GM21528 (cell line): ENCODE results near the gene CFAP58.

Experiments used
- ATAC-seq: cut with Tn5 transposase; IDR thresholded peaks from one replicate; pipeline ENCODE4 v1.9.1; 2021; ENCODE audit warnings: mild to moderate bottlenecking, moderate library complexity; ENCODE audit not compliant: unreplicated experiment, low FRiP score

The CFAP58 gene

DNA sequence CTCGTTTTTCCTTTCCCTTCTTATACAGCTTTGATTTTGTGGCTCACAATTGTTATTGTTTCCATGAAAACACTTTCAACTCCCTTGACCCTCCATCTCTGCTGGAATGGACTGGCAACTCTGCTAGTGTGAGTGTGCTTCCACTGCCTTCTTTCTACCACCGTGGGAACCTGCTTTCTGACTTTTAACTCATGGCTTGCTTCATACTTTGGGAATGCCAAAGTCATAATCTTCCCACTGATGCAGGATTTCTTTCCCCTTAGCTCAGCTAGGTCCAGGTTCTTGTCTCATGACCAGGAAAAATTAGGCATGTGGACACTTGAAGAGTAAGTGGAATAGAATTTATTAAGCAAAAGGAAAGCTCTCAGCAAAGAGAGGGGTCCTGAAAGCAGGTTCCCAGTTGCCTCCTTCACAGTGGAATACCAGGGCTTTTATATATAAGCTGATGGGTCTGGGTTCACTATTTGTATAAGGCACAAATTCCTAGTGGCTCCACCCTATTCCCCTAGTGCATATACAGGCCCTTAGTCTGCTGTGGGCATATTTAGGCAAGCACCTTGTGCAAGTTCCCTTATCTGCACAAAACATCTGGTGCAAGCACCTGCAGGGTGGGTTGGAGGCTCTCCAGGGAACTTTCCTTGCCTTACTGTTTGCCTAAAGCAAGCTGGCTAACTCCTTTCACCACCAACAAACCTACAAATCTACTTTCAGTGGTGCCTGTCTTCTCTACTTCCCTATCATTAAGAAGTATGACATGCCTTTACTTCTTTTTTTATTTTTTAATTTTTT, 119.5 kb downstream of the CFAP58 start:
- no peak for ATAC-seq

DNA sequence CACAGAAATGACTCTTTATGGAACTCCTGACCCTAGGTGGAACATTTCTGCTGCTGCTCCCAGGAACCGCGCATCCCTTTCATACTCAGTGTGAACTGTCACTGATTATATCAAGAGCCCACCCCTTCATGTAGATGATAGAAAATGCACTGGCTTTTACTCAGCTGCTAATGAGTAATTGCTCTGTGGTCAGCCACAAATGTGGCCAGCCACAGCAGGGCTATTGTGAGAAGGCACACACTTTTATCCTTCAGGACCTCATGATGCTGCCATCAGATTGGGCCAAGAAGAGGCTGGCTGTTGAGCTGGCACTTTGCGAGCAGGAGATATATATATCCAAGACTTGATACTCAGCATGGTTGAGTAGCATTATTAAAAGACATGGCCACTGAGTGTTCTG, 124.7 kb downstream of the CFAP58 start:
- no peak for ATAC-seq

DNA sequence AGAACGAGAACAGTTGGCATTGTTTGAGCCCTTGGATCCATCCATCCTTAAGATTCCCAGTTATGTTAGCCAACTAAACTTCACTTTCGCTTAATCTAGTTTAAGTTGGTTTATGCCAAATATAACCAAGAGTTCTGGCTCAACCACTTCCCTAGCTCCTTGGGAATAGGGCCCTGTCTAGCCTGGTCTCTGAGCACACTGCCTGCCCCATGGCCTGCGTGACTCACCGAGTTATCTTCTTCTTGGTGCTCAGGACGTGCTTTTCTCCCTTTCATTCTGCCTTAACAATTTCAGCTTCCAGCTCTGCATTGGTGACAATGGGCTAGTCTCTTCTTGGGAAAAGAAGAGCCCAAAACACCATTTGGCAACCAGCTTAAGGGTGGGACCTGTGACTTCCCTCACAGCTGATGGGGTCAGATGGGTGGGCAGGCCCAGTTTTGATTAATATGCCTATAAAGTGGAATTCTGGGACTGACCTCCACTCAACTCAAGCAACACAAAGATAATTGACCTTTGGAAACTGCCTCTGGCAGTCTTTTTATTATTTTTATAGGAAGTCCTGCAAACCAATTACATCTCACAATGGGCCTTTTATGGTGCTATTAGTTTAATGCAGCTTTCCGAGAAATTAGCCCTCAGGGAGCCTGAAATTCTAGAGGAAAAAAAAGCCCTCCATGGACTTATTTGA, 126.4 kb downstream of the CFAP58 start:
- ATAC-seq: no peak

DNA sequence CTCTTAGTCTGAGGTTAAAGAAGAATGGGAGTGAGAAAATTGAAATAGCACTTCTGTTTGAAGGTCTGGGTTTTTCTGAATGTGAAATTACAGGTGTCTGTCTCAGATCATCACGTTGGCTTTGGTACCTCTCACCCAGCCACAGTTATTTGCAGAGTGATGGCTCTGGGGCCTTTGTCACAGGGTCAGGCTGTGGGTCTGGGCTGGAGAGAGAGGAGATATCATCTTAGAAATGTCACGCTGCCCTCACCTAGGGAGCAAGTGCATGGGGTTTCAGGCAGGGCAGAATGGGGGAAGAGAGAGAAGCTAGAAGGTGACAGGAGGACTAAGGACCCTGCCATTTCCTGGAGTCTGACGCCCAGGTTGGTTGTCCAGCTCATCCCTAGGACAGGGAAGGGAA, 127.2 kb downstream of the CFAP58 start:
- no peak for ATAC-seq

DNA sequence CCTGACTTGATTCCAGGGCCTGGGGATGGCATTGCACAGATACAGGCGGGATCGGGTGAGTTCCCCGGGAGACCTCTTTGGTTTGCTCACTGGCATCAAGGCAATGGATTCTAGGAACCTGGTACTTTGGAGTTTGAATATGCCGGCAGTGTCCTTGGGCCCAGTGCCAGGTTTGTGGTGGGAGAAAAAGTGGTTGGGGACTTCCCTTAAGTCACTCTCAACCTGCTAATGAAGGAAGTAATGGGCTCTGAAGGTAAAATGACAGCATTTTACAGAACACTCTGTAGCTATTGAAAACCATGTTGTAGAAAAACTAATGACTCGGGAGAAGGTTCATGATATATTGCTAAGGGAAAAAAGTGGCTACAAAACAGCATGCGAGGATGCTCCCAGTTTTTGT, 129.9 kb downstream of the CFAP58 start:
- ATAC-seq: no peak

DNA sequence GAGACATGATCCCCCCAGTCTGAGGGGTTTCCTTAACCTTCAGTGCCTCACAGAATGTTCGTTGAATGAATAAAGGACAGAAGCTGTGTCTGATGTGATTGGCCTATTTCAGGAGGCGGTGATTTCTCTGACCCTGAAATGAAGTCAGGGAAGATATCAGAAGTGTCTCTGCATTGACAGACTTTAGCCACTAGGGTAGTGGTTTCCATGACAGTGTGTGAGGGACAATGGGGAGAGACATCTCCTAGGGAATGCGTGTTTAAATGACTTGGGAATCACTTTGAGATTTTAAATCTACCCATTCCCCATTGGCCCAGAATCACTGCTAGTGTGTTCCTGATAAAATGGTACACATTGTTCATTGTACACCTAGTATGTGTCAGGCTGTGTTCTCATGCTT, 132.0 kb downstream of the CFAP58 start:
- no peak for ATAC-seq

DNA sequence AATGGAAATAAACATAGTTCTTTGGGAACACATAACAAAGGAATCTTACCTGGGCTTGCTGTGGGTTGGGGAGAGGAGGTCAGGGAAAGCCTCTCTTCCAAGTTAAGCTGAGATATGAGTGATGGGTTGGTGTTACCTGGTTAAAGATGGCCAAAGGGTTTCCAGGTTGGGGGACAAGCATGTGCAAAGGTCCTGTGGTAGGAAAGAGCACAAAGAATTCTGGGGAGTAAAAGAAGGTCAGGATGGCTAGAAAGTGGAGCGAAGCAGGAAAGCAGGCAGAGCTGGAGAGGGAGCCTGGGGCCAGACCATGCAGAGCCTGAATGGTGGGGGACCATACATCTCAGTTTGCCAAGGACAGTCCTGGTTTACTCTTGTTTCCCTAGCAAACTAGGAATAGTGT, 133.2 kb downstream of the CFAP58 start:
- ATAC-seq: no peak

DNA sequence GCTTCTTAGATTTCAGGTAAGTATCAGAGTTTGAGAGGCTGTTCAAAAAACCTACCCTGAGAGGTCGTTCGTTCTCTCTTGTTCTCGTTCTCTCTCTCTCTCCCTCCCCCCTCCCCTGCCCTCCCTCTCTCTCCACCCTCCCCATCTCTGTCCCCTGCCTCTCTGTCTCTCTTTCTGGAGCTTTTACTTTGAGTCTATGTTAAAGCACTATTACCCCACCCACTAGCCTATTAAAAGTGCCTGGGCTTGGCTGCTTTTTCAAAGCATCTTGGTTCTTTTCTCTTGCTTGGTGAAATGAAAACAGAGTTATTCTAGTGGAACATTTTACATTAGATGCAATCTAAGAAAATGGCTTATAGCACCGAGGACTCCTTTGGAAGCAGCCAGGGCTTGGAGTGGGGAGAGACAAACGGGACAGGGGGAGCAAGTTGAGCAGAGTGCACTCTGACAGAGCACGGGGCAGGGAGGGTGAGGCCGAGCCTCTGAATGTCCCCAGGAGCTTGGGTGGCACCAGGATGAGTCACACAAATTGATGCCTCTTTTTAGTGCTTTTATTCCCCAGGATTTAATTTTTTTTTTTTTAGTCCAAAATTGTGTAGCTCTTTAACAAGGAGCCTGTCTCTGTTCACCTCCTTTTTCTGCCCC, 134.3 kb downstream of the CFAP58 start:
- ATAC-seq: no peak

DNA sequence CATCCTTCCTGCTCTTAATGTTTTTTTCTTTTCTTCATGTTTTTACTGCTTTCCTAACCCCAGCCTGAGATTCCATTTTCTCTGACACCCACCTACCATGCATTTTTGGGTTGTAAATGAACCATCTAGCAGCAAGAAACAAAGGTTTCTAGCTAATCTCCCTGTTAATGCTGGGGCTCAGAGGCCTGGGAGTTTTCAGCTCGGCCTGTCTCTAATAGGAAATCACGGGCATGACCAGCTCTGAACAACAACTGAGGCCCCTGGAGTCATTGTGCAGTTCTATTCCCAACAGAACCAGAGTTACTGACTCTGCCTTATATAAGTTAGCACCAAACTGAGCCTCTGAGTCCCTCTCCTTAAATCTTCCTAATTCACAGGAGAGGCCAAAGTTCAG, 134.8 kb downstream of the CFAP58 start:
- ATAC-seq: no peak

DNA sequence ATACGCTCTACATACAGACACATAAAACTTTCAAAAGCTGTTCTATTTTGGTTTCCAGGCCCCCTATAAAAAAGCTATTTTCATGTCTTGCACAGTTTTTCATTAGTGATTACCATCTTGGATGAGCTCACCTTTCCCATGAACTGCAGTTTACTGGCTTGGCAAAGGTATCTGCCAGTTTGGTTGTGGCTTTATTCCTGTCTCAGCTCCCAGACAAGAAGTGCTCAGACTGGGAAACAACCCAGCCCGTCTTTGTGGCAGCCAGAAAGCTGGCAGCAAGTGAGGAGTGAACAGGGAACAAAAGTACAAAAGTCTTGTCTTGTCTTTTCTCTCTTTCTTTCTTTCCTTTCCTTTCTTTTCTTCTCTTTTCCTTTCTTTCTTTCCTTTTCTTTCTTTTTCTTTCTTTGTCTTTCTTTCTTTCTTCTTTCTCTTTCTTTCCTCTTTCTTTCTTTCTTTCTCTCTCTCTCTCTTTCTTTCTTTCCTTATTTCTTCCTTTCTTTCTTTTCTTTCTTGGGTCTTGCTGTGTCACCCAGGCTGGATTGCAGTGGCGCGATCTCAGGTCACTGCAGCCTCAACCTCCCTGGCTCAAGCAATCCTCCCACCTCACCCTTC, 138.8 kb downstream of the CFAP58 start:
- ATAC-seq: no peak

DNA sequence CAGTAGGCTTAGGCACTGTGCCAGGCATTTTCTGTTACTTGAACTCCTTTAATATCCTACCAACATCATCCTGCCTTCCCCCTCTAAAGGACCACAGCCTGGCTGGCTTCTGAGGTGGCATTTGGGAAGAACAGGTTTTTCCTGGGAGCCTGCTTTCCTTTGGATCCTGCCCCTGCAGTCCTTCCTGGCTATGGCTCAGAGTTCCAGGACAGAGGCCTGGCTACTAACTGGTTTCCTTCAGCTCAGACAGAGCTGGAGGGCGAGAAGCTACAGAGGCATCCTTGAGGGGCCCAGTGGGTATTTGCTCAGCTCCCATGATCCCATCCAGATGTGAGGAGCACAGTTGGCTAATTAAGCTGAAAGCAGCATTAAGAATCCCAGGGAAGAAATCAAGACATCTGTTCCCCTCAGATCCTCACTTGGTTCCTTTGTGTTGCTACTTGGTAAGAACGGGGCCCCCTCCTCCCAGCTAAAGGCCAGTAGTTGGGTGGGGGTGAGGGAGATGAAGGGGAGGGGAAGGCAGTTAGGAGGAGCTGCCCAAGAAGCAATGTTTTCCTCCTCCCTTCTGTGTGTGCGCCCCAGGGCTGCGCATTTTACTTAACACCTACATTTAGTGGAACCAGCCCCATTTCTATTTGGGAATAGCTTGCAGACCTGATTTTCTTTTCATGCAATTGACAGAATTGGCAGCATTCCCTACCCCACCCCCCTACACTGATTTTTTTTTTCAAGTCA, 144.9 kb downstream of the CFAP58 start:
- no peak for ATAC-seq

DNA sequence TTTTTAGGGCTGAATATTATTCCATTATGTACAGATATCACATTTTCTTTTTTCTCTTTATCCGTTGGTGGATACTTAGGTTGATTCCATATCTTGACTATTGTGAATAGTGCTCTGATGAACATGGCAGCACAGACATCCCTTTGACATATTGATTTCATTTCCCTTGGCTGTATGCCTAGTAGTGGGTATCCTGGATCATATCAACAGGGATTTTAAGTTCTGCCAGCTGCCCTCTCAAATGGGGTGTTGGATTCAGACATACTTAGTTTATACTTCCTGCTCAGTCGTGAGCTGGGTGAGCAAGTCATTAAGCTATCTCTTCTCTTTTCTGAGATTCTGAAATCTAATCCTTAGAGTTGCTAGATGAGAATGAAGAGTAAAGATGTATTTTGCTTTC, 147.8 kb downstream of the CFAP58 start:
- ATAC-seq: no peak

DNA sequence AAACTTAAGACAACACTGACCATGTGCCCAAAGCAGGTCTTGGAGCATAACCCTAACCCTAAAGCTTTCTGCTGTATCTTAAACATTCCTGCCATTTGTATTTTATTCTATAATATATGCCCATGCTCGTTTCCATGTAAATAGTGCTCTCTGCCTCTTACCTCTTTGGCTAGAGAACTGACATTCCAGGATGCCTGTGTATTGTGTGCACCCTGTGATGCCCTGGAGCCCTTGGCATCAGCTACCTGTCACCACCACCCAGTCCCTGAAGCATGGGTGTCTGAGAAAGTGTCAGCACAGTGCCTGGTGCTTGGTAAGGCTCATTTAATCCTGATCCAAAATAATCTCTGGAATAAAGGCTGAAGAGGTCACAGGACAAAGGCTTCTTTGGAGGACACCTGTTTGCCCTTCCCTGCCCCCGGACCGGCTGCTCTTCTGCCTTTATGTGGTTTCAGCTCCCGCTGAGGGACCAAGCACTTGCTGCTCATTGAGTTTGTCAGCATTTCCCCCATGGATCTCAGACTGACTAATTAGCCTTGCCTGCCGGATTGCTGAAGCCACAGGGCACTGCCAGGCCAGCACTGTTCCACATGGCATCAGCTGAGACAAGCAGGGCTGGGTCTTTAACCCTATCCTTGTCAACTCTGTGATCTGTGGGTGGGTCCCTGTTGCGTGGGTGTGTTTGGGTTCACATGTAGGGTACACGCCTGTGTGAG, 148.4 kb downstream of the CFAP58 start:
- ATAC-seq: no peak

DNA sequence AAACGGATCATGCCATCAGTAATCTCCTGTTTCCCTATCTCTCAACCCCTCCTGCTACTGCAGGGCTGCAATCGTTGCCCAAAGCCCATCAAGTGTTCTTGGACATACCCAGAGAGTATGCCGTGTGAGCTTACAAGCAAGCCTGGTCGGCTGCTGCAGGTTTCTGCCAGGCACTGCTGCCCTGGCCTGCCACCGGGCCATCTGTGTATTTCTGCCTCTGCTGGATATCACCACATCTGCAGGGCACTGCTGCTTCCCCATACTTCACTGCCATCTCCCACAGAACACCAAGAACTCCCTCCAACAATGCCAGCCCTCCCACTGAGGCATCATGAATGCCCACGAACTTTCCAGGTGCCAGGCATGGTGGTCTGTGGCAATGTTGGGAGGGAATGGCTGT, 149.3 kb downstream of the CFAP58 start:
- ATAC-seq: no peak
